GM19035 (cell line): ENCODE data around the gene SLC38A1.

Source experiments
- ATAC-seq: cut with Tn5 transposase; IDR thresholded peaks from one replicate; pipeline ENCODE4 v1.9.1; 2021; ENCODE audit not compliant: unreplicated experiment

The SLC38A1 gene

GRCh38 chr12:46144433-46144832, 124.4 kb downstream of the SLC38A1 start:
- no peak for ATAC-seq

GRCh38 chr12:46136249-46136648, 132.6 kb downstream of the SLC38A1 start:
- ATAC-seq: no peak

- no peak for ATAC-seq
Measured at GRCh38 chr12:46135750-46136149, 133.1 kb downstream of the SLC38A1 start.

GRCh38 chr12:46134852-46135251, 134.0 kb downstream of the SLC38A1 start:
- ATAC-seq: no peak

- ATAC-seq: no peak
Measured at GRCh38 chr12:46134205-46134811, 134.5 kb downstream of the SLC38A1 start.

- no peak for ATAC-seq
Measured at GRCh38 chr12:46133751-46134150, 135.1 kb downstream of the SLC38A1 start.
